ENCODE data around the gene FOXL1. TPM values are rescaled to one million over a fixed set of nuclear protein-coding genes. Genes with fewer than 3 reads are reported as not detected.

FOXL1 gene
- total and polyA plus RNA-seq, 9 of the 15 experiments (the other 6 are each of a cell fraction or from before 2014, with no cell fraction given): not detected

DNA sequence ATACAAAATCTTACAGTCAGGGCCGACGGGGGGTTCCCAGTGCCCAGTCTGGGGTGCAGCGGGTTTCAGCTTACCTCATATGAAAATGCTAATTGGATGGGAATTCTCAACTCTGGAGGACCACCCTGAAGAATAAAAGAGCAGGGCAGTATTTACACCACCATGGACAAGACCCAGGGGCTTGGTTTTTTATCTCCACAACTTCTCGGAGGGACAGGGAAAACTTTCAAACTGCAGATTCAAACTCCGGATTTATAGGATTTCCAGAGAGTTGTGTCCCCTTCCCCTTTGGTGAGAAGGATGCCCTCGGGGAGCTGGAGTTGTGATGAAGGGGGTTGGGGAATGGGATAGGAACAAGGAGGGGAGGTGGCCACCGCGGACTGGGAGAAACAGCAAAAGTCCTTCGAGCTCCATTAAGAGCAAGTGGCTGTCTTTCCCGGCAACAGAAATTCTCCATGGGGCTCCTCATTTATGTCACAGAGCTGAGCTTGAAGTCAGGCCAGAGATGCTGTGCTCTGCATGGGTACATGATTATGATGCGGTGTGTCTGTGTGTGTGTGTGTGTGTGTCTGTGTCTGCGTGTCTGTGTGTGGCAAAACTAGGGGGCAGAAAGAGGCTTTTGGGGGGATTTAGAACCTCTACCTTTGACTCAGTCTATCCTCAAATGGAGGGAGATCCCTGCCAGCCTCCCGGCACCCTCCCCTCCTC, 15.7 kb downstream of the FOXL1 start:
- TF ChIP-seq ZSCAN29 (IDR thresholded peaks at IDR 0.05) (no peak), SMARCE1 (IDR thresholded peaks at IDR 0.05) (no peak), ZNF239 (CRISPR knock-in tag; IDR thresholded peaks at IDR 0.05) (no peak), ZNF175 (CRISPR knock-in tag; IDR thresholded peaks at IDR 0.05; ENCODE audit: low read depth) (no peak)
- FAIRE-seq: no peak
- H3K4me2 ChIP-seq (ENCODE audit: insufficient read depth, low read length): no peak overlapping the region
- DNase-seq (ENCODE audit: extremely low read depth in 1 of 4, low spot score in 3 of 4): no peak
- ATAC-seq: no peak
- no peaks in the 10 kb centered on the region for H4K20me1 ChIP-seq (replicated peaks; ENCODE audit: control insufficient read depth, insufficient read depth, low read length)
- BruUV-seq (replicated peaks): no TSS peak
- 0% methylated on average over 12 of the region's 13 CpGs for WGBS (ENCODE audit: insufficient coverage, low coverage, missing lambda C conversion rate)
- H3K9me1 ChIP-seq (ENCODE audit: control insufficient read depth, insufficient read depth, low read length): peaks cover 5% of the 10 kb centered on the region
- H3K9me3 ChIP-seq (replicated peaks; ENCODE audit: control insufficient read depth, insufficient read depth, low read depth, low read length): no peaks in the 10 kb centered on the region
- ChIA-PET POLR2A (interaction anchor here (0.7 to 1.2 kb wide), 2 partner anchors 9 to 20 kb away, joined by 3 to 5 read pairs; no protein-coding TSS in a partner anchor), CTCF (ENCODE audit: low intra/inter-chr PET ratio) (no interaction called here)
- H2AFZ ChIP-seq (ENCODE audit: low read depth, low read length): no peak overlapping the region
- peaks cover 17 to 57% of the 10 kb centered on the region in 2 experiments for H3K27me3 ChIP-seq (ENCODE audit: control insufficient read depth in 2 of 2, insufficient read depth in 2 of 2, low read length in 2 of 2)
- no peaks in the 10 kb centered on the region for H3K36me3 ChIP-seq (ENCODE audit: control insufficient read depth, insufficient read depth, low read length)
- intact Hi-C loops (cut with micrococcal nuclease) (no loop called here), in situ Hi-C loops (cut with MboI) (no loop called here)
- H3K4me3 ChIP-seq: no peak overlapping the region
- H3K9ac ChIP-seq (ENCODE audit: insufficient read depth in 1 of 2, low read depth in 2 of 2, low read length in 2 of 2): no peak overlapping the region
- no peaks in the 10 kb centered on the region for H3K4me1 ChIP-seq (replicated peaks in 1 of 2; ENCODE audit: control insufficient read depth in 2 of 2, insufficient read depth in 2 of 2, low read length in 2 of 2)
- no peak overlapping the region for H3K27ac ChIP-seq (ENCODE audit: extremely low read depth, low read depth, low read length)
- no peaks in the 10 kb centered on the region for H3K79me2 ChIP-seq (ENCODE audit: control insufficient read depth, insufficient read depth, low read length)

DNA sequence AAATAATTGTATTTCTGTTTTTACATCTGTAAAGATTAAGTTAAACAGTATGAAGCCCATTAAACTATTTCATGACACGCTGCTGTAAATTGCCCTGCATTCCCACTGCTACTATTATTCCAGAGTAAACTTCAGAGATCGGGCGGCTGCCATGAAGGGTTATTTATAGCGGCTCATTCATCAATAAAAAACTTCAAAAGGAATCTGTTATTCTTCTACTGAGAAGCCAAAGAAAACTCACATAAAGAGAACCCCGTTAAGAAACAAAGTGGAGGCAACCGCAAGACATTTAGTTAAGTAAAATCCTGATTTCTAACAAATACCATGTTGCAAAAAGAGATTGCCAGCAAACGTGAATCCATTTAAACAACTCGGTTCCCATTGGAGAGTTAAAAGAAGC, 16.4 kb downstream of the FOXL1 start:
- ChIA-PET CTCF (ENCODE audit: low intra/inter-chr PET ratio) (no interaction called here), POLR2A (interaction anchor here (0.7 kb wide), 1 partner anchor 20 kb away, joined by 5 read pairs; no protein-coding TSS in a partner anchor)
- no peak for DNase-seq (ENCODE audit: extremely low read depth in 1 of 4, low spot score in 3 of 4)
- BruUV-seq (replicated peaks): no TSS peak
- no peak for FAIRE-seq
- H2AFZ ChIP-seq (ENCODE audit: low read depth, low read length): no peak overlapping the region
- no peak for TF ChIP-seq STAT5A (IDR thresholded peaks at IDR 0.05; ENCODE audit: borderline replicate concordance, low read length)
- TF ChIP-seq, protein P1, sequence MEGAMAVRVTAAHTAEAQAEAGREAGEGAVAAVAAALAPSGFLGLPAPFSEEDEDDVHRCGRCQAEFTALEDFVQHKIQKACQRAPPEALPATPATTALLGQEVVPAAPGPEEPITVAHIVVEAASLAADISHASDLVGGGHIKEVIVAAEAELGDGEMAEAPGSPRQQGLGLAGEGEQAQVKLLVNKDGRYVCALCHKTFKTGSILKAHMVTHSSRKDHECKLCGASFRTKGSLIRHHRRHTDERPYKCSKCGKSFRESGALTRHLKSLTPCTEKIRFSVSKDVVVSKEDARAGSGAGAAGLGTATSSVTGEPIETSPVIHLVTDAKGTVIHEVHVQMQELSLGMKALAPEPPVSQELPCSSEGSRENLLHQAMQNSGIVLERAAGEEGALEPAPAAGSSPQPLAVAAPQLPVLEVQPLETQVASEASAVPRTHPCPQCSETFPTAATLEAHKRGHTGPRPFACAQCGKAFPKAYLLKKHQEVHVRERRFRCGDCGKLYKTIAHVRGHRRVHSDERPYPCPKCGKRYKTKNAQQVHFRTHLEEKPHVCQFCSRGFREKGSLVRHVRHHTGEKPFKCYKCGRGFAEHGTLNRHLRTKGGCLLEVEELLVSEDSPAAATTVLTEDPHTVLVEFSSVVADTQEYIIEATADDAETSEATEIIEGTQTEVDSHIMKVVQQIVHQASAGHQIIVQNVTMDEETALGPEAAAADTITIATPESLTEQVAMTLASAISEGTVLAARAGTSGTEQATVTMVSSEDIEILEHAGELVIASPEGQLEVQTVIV (CRISPR knock-in tag; IDR thresholded peaks at IDR 0.05; ENCODE audit: borderline replicate concordance): no peak
- ATAC-seq: no peak
- H3K4me2 ChIP-seq (ENCODE audit: insufficient read depth, low read length): no peak overlapping the region
- no peaks in the 10 kb centered on the region for H3K4me1 ChIP-seq (replicated peaks in 1 of 2; ENCODE audit: control insufficient read depth in 2 of 2, insufficient read depth in 2 of 2, low read length in 2 of 2)
- no peak overlapping the region for H3K4me3 ChIP-seq
- H3K27ac ChIP-seq (ENCODE audit: extremely low read depth, low read depth, low read length): no peak overlapping the region
- no peak overlapping the region for H3K9ac ChIP-seq (ENCODE audit: insufficient read depth in 1 of 2, low read depth in 2 of 2, low read length in 2 of 2)
- H3K9me3 ChIP-seq (replicated peaks; ENCODE audit: control insufficient read depth, insufficient read depth, low read depth, low read length): no peaks in the 10 kb centered on the region
- 8% methylated on average over 8 of the region's 8 CpGs for WGBS (ENCODE audit: insufficient coverage, low coverage, missing lambda C conversion rate)
- H3K79me2 ChIP-seq (ENCODE audit: control insufficient read depth, insufficient read depth, low read length): no peaks in the 10 kb centered on the region
- H3K36me3 ChIP-seq (ENCODE audit: control insufficient read depth, insufficient read depth, low read length): no peaks in the 10 kb centered on the region
- intact Hi-C loops (cut with micrococcal nuclease) (no loop called here), in situ Hi-C loops (cut with MboI) (no loop called here)
- H4K20me1 ChIP-seq (replicated peaks; ENCODE audit: control insufficient read depth, insufficient read depth, low read length): no peaks in the 10 kb centered on the region
- H3K27me3 ChIP-seq (ENCODE audit: control insufficient read depth in 2 of 2, insufficient read depth in 2 of 2, low read length in 2 of 2): peaks cover 17 to 57% of the 10 kb centered on the region in 2 experiments
- H3K9me1 ChIP-seq (ENCODE audit: control insufficient read depth, insufficient read depth, low read length): peaks cover 5% of the 10 kb centered on the region

Data from K562 (cell line).